GM23338 (cell line): ENCODE data around the gene SORCS2. TPM values are rescaled to one million over a fixed set of nuclear protein-coding genes. Genes with fewer than 3 reads are reported as not detected.
A peak's percentile ranks its signal among the peaks of the same experiment; 100 is the strongest.

Experiments
- ATAC-seq: fragments of 200-7000 bp; cut with Tn5 transposase; 3 replicates; pipeline ENCODE4 v1.9.1; 2020
- DNase-seq: peaks from one replicate; pipeline ENCODE4 v3.0.0-alpha.2; 2015; ENCODE audit warnings: low spot score
- H2AFZ ChIP-seq: fragments of 200-600 bp; sonication (generic); 2 replicates; pipeline ENCODE4 v1.8.0; 2016; ENCODE audit warnings: antibody characterized with exemption, mild to moderate bottlenecking, moderate library complexity
- H3F3A ChIP-seq: fragments of 200-600 bp; sonication (generic); replicated peaks from 2 replicates; pipeline ENCODE4 v1.8.0; 2017; ENCODE audit warnings: antibody characterized with exemption, mixed run types, low read depth
- H3K27ac ChIP-seq: fragments of 200-600 bp; sonication (generic); 2 replicates; pipeline ENCODE4 v1.6.1; 2016; ENCODE audit warnings: low read depth
- H3K27me3 ChIP-seq: fragments of 200-600 bp; sonication (generic); 2 replicates; pipeline ENCODE4 v1.8.0; 2016; ENCODE audit warnings: mild to moderate bottlenecking, mixed run types, moderate library complexity; ENCODE audit not compliant: insufficient read depth
- H3K36me3 ChIP-seq: fragments of 200-600 bp; sonication (generic); 2 replicates; pipeline ENCODE4 v1.8.0; 2016; ENCODE audit warnings: mild to moderate bottlenecking; ENCODE audit not compliant: insufficient read depth
- H3K4me1 ChIP-seq: fragments of 200-600 bp; sonication (generic); 2 replicates; pipeline ENCODE4 v1.8.0; 2016; ENCODE audit warnings: mild to moderate bottlenecking, moderate library complexity; ENCODE audit not compliant: insufficient read depth
- H3K4me2 ChIP-seq: fragments of 200-600 bp; sonication (generic); 2 replicates; pipeline ENCODE4 v1.7.1; 2017; ENCODE audit warnings: mixed run types
- H3K4me3 ChIP-seq: fragments of 200-600 bp; sonication (generic); 2 replicates; pipeline ENCODE4 v1.6.1; 2016; ENCODE audit warnings: mixed run types
- H3K79me2 ChIP-seq: fragments of 200-600 bp; sonication (generic); replicated peaks from 2 replicates; pipeline ENCODE4 v1.8.0; 2017; ENCODE audit warnings: mild to moderate bottlenecking; ENCODE audit not compliant: insufficient read depth
- H3K9me2 ChIP-seq: fragments of 200-600 bp; sonication (generic); 2 replicates; pipeline ENCODE4 v1.8.0; 2017; ENCODE audit not compliant: insufficient read depth
- H4K20me1 ChIP-seq: fragments of 200-600 bp; sonication (generic); replicated peaks from 2 replicates; pipeline ENCODE4 v1.8.0; 2017; ENCODE audit warnings: mild to moderate bottlenecking; ENCODE audit not compliant: insufficient read depth
- H3K27ac Mint-ChIP-seq: 2 replicates; pipeline ENCODE4 v1.8.0; 2020; ENCODE audit warnings: inconsistent platforms, mild to moderate bottlenecking, moderate library complexity, mixed read lengths
- H3K27me3 Mint-ChIP-seq: 3 replicates; pipeline ENCODE4 v1.8.0; 2022; ENCODE audit warnings: low read depth, mild to moderate bottlenecking, moderate library complexity, mixed read lengths, inconsistent platforms; ENCODE audit not compliant: insufficient read depth, poor library complexity
- H3K36me3 Mint-ChIP-seq: 3 replicates; pipeline ENCODE4 v1.8.0; 2021; ENCODE audit warnings: low read depth, mild to moderate bottlenecking, inconsistent platforms, moderate library complexity, mixed read lengths
- H3K4me1 Mint-ChIP-seq: 3 replicates; pipeline ENCODE4 v1.8.0; 2020; ENCODE audit warnings: mild to moderate bottlenecking, inconsistent platforms, mixed read lengths
- H3K4me3 Mint-ChIP-seq: 3 replicates; pipeline ENCODE4 v1.8.0; 2021; ENCODE audit warnings: moderate library complexity, mild to moderate bottlenecking, inconsistent platforms, mixed read lengths
- H3K9me3 Mint-ChIP-seq: 3 replicates; pipeline ENCODE4 v1.8.0; 2020; ENCODE audit warnings: moderate library complexity, mild to moderate bottlenecking, inconsistent platforms, mixed read lengths
- CREB1 ChIP-seq: fragments of 250-450 bp; sonication (Bioruptor Pico); IDR thresholded peaks from 2 replicates; pipeline ENCODE4 v1.5.0; 2020; ENCODE audit warnings: low read depth, mild to moderate bottlenecking, moderate library complexity
- EZH2 ChIP-seq: fragments of 200-600 bp; sonication (generic); IDR thresholded peaks from one replicate; pipeline ENCODE4 v1.8.0; 2017; ENCODE audit warnings: antibody characterized with exemption, mild to moderate bottlenecking, low read depth; ENCODE audit not compliant: unreplicated experiment
- EZH2phosphoT487 ChIP-seq: fragments of 200-600 bp; sonication (generic); IDR thresholded peaks from one replicate; pipeline ENCODE4 v1.8.1; 2018; ENCODE audit warnings: antibody characterized with exemption; ENCODE audit not compliant: unreplicated experiment
- JUNB ChIP-seq: IDR thresholded peaks from one replicate; pipeline ENCODE4 v1.6.1; 2016; ENCODE audit warnings: antibody characterized with exemption; ENCODE audit not compliant: unreplicated experiment
- POLR2AphosphoS5 ChIP-seq: IDR thresholded peaks from 2 replicates; pipeline ENCODE4 v1.6.1; 2016; ENCODE audit warnings: antibody characterized with exemption, low read depth
- ZNF114 ChIP-seq: fragments of 250-450 bp; sonication (Bioruptor Pico); IDR thresholded peaks from 2 replicates; pipeline ENCODE4 v1.5.0; 2020; ENCODE audit warnings: mild to moderate bottlenecking, moderate library complexity
- ZNF331 ChIP-seq: fragments of 250-450 bp; sonication (Bioruptor Pico); IDR thresholded peaks from 2 replicates; pipeline ENCODE4 v1.5.0; 2020; ENCODE audit warnings: low read depth, mild to moderate bottlenecking, moderate library complexity
- polyA plus RNA-seq: library from polyadenylated mRNA; unstranded; fragments of >200 nt; fragmentation: Nextera tagmentation; extraction: Ambion mirVana; gene quantifications from 2 replicates; pipeline ENCODE4 v1.2.1, GENCODE V29; 2016
- total RNA-seq: library from RNA; depleted of rRNA; stranded (reverse); fragments of >200 nt; shearing (Covaris generic); gene quantifications from 2 replicates; pipeline ENCODE4 v1.2.3, GENCODE V29; 2014
- TF ChIP-seq, protein P1 (sequence below), 2 experiments: fragments of 200-600 bp in 1 of 2; sonication (generic) in 1 of 2; conservative IDR thresholded peaks; 2 replicates each; pipeline versions ENCODE4 v1.5.1 to v1.6.1; 2016 to 2017; ENCODE audit warnings: antibody characterized with exemption in 2 of 2, low read depth in 2 of 2, mild to moderate bottlenecking in 2 of 2, moderate library complexity in 1 of 2
- TF ChIP-seq, protein P2 (sequence below): IDR thresholded peaks from one replicate; pipeline ENCODE4 v1.6.1; 2018; ENCODE audit warnings: antibody characterized with exemption; ENCODE audit not compliant: unreplicated experiment
- TF ChIP-seq, protein P3 (sequence below): IDR thresholded peaks from 2 replicates; pipeline ENCODE4 v1.6.1; 2016; ENCODE audit warnings: antibody characterized with exemption

Gene SORCS2
- total and polyA plus RNA-seq, 2 experiments from 2014 or later: 0.47 to 2.4 TPM

DNA sequence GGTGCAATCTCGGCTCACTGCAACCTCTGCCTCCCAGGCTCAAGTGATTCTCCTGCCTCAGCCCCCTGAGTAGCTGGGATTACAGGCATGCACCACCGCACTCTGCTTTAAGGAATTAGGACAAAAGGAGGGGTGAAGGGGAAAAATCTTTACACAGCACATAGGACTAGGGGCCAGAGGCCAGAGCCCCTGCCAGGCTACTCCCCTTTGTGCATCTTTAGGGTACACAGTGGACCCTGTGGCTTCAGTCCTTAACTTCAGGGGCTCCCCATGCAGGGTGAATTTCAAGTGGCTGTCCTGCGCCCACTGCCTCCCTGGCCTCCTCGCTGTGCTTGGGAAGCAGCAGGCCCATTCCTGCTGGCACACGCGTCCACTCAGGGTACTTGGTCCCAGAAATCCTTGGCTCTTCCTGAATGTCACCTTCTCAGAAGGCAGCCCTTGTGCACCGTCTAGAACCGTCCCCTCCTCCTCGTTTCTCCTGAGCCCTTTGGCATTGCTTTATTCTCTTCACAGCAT, 381.3 kb downstream of the SORCS2 start:
- no peaks in the 10 kb centered on the region for H4K20me1 ChIP-seq
- peaks cover 22% of the 10 kb centered on the region for H3K36me3 Mint-ChIP-seq
- no peak for ATAC-seq
- H3K27me3 ChIP-seq: no peaks in the 10 kb centered on the region
- no peak overlapping the region for H3K4me3 Mint-ChIP-seq
- H3K4me3 ChIP-seq: no peak overlapping the region
- H3K79me2 ChIP-seq: no peaks in the 10 kb centered on the region
- H3F3A ChIP-seq: no peaks in the 10 kb centered on the region
- H3K27ac ChIP-seq: no peak overlapping the region
- H3K4me2 ChIP-seq: no peak overlapping the region
- peaks cover 5% of the 10 kb centered on the region for H3K27me3 Mint-ChIP-seq
- H3K9me2 ChIP-seq: no peaks in the 10 kb centered on the region
- no peak for TF ChIP-seq ZNF114 (CRISPR knock-in tag)
- no peak for TF ChIP-seq EZH2phosphoT487
- no peak for TF ChIP-seq EZH2
- TF ChIP-seq ZNF331 (CRISPR knock-in tag): no peak
- TF ChIP-seq, protein P1, sequence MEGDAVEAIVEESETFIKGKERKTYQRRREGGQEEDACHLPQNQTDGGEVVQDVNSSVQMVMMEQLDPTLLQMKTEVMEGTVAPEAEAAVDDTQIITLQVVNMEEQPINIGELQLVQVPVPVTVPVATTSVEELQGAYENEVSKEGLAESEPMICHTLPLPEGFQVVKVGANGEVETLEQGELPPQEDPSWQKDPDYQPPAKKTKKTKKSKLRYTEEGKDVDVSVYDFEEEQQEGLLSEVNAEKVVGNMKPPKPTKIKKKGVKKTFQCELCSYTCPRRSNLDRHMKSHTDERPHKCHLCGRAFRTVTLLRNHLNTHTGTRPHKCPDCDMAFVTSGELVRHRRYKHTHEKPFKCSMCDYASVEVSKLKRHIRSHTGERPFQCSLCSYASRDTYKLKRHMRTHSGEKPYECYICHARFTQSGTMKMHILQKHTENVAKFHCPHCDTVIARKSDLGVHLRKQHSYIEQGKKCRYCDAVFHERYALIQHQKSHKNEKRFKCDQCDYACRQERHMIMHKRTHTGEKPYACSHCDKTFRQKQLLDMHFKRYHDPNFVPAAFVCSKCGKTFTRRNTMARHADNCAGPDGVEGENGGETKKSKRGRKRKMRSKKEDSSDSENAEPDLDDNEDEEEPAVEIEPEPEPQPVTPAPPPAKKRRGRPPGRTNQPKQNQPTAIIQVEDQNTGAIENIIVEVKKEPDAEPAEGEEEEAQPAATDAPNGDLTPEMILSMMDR (conservative IDR thresholded peaks at IDR 0.05; ENCODE audit: low read depth in 2 of 2): no peak
- TF ChIP-seq, protein P2, sequence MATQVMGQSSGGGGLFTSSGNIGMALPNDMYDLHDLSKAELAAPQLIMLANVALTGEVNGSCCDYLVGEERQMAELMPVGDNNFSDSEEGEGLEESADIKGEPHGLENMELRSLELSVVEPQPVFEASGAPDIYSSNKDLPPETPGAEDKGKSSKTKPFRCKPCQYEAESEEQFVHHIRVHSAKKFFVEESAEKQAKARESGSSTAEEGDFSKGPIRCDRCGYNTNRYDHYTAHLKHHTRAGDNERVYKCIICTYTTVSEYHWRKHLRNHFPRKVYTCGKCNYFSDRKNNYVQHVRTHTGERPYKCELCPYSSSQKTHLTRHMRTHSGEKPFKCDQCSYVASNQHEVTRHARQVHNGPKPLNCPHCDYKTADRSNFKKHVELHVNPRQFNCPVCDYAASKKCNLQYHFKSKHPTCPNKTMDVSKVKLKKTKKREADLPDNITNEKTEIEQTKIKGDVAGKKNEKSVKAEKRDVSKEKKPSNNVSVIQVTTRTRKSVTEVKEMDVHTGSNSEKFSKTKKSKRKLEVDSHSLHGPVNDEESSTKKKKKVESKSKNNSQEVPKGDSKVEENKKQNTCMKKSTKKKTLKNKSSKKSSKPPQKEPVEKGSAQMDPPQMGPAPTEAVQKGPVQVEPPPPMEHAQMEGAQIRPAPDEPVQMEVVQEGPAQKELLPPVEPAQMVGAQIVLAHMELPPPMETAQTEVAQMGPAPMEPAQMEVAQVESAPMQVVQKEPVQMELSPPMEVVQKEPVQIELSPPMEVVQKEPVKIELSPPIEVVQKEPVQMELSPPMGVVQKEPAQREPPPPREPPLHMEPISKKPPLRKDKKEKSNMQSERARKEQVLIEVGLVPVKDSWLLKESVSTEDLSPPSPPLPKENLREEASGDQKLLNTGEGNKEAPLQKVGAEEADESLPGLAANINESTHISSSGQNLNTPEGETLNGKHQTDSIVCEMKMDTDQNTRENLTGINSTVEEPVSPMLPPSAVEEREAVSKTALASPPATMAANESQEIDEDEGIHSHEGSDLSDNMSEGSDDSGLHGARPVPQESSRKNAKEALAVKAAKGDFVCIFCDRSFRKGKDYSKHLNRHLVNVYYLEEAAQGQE: no peak
- TF ChIP-seq, protein P3, sequence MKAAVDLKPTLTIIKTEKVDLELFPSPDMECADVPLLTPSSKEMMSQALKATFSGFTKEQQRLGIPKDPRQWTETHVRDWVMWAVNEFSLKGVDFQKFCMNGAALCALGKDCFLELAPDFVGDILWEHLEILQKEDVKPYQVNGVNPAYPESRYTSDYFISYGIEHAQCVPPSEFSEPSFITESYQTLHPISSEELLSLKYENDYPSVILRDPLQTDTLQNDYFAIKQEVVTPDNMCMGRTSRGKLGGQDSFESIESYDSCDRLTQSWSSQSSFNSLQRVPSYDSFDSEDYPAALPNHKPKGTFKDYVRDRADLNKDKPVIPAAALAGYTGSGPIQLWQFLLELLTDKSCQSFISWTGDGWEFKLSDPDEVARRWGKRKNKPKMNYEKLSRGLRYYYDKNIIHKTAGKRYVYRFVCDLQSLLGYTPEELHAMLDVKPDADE: no peak
- TF ChIP-seq POLR2AphosphoS5: no peak
- TF ChIP-seq JUNB: no peak
- TF ChIP-seq CREB1 (CRISPR knock-in tag): no peak
- H2AFZ ChIP-seq: 0 out of 2 replicates have a peak overlapping the region, but pooled peaks have one; percentile 28
- 0 out of 2 replicates have a peak, but pooled peaks cover 6% of the 10 kb centered on the region for H3K36me3 ChIP-seq
- no peaks in the 10 kb centered on the region; the same call in 1 of the 2 replicates for H3K4me1 ChIP-seq
- no peak for DNase-seq
- peaks cover 11% of the 10 kb centered on the region for H3K4me1 Mint-ChIP-seq
- H3K9me3 Mint-ChIP-seq: peaks cover 32% of the 10 kb centered on the region
- no peak overlapping the region for H3K27ac Mint-ChIP-seq
